RWPE2 (cell line): ENCODE results near the gene EEF2KMT.

Experiments
- ATAC-seq: fragments of 200-7000 bp; cut with Tn5 transposase; 3 replicates; pipeline ENCODE4 v1.9.1; 2021; ENCODE audit warnings: low read depth
- DNase-seq: peaks from one replicate; pipeline ENCODE4 v3.0.0-alpha.2; 2020; ENCODE audit warnings: low spot score
- H3K27ac ChIP-seq: fragments of 450-650 bp; 2 replicates; pipeline ENCODE4 v1.5.1; 2017; ENCODE audit warnings: mild to moderate bottlenecking; ENCODE audit not compliant: poor library complexity, severe bottlenecking
- H3K27me3 ChIP-seq: fragments of 250-450 bp; sonication (Bioruptor Pico); 2 replicates; pipeline ENCODE4 v1.5.1; 2021; ENCODE audit warnings: mild to moderate bottlenecking, moderate library complexity; ENCODE audit not compliant: insufficient read depth, poor library complexity, severe bottlenecking
- H3K36me3 ChIP-seq: fragments of 250-450 bp; sonication (Bioruptor Pico); 2 replicates; pipeline ENCODE4 v1.5.1; 2020; ENCODE audit warnings: low read depth, mild to moderate bottlenecking, moderate library complexity
- H3K4me1 ChIP-seq: fragments of 250-450 bp; sonication (Bioruptor Pico); 2 replicates; pipeline ENCODE4 v1.5.1; 2021; ENCODE audit warnings: mild to moderate bottlenecking, moderate library complexity; ENCODE audit not compliant: insufficient read depth, poor library complexity, severe bottlenecking
- H3K4me3 ChIP-seq: fragments of 250-450 bp; sonication (Bioruptor Pico); 2 replicates; pipeline ENCODE4 v1.5.1; 2021; ENCODE audit warnings: mild to moderate bottlenecking, moderate library complexity; ENCODE audit not compliant: severe bottlenecking
- H3K9me3 ChIP-seq: fragments of 250-450 bp; sonication (Bioruptor Pico); 2 replicates; pipeline ENCODE4 v1.5.1; 2021; ENCODE audit warnings: mild to moderate bottlenecking, moderate library complexity; ENCODE audit not compliant: severe bottlenecking
- TF ChIP-seq, protein P1 (sequence below): fragments of 450-650 bp; IDR thresholded peaks from one replicate; pipeline ENCODE4 v1.5.1; 2017; ENCODE audit warnings: mild to moderate bottlenecking, moderate library complexity; ENCODE audit not compliant: poor library complexity, severe bottlenecking

Gene EEF2KMT

DNA sequence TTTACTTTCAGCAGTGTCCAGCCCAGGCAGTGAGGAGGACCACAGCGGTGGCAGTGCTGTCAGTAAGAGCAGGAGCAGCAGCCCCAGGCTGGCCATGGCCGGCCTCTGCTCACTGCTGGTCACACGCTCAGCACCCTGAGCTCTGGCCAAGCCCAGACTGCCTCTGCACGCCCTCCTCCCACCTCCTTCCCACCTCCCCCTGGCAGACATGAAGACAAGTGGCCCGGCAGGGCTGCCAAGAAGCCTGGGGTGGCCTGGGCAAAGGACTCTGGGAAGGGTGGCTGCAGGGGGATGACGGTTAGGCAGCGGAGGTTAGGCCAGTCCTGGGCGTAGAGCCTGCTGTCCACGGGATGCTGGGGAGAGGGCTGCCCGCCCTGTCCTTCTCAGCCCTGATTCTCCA, 31.8 kb downstream of the EEF2KMT start, which contains the start of gene C16orf89:
Gene C16orf89 (minus strand): TSS at position 144 of the 400 bp plus-strand sequence. CDS start 48 bp downstream, at position 96.
- ATAC-seq: no peak
- TF ChIP-seq, protein P1, sequence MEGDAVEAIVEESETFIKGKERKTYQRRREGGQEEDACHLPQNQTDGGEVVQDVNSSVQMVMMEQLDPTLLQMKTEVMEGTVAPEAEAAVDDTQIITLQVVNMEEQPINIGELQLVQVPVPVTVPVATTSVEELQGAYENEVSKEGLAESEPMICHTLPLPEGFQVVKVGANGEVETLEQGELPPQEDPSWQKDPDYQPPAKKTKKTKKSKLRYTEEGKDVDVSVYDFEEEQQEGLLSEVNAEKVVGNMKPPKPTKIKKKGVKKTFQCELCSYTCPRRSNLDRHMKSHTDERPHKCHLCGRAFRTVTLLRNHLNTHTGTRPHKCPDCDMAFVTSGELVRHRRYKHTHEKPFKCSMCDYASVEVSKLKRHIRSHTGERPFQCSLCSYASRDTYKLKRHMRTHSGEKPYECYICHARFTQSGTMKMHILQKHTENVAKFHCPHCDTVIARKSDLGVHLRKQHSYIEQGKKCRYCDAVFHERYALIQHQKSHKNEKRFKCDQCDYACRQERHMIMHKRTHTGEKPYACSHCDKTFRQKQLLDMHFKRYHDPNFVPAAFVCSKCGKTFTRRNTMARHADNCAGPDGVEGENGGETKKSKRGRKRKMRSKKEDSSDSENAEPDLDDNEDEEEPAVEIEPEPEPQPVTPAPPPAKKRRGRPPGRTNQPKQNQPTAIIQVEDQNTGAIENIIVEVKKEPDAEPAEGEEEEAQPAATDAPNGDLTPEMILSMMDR: no peak
- no peak within 1 kb of the TSS for H3K27ac ChIP-seq
- no peak within 1 kb of the TSS for H3K4me3 ChIP-seq
- H3K4me1 ChIP-seq: no peaks in the 10 kb centered on the region
- no peaks in the 10 kb centered on the region for H3K27me3 ChIP-seq
- DNase-seq: peak; percentile 43
- no peaks in the 10 kb centered on the region for H3K36me3 ChIP-seq
- no peaks in the 10 kb centered on the region for H3K9me3 ChIP-seq

DNA sequence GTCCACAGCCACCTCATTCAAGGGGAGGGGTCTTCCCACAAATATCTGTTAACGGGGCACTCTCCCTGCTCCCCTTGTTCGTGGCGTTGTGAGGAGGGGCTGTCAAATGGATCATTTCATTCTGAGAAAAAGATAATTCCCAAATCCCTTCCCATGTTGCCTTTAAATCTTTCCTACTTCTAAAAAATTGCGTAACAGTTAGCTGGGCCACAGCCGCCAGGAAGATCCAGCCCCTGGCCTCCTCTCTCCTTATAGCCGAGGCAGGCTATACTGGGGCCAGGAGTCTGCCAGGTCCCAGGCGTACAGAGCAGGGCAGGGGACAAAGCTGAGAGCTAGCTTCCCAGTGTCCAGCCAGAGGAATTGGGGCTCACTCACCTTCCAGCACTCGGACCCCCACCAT, 32.3 kb downstream of the EEF2KMT start:
- TF ChIP-seq, protein P1: no peak
- Histone ChIP-seq H3K4me3 (no peak overlapping the region), H3K27ac (no peak overlapping the region), H3K9me3 (no peaks in the 10 kb centered on the region), H3K27me3 (no peaks in the 10 kb centered on the region), H3K36me3 (no peaks in the 10 kb centered on the region), H3K4me1 (no peaks in the 10 kb centered on the region)
- ATAC-seq (no peak), DNase-seq (no peak)

DNA sequence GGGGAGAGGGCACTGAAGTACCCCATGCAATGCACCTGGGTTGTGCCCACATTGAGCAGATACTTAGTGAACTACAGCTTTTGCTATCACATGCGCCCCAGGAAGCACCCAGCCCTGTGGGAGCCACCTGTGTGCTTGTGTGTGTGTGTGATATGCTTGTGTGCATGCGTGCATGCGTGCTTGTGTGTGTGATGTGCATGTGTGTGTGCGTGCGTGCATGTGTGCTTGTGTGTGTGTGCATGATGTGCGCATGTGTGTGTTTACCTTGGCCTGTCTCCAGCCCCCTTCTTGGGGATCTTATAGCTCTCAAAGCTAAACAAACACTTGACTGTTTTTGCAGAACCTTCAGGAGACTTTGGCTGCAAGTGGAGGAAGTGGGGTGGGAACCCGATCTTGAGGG, 32.7 kb downstream of the EEF2KMT start:
- Histone ChIP-seq H3K27ac (no peak overlapping the region), H3K4me1 (no peaks in the 10 kb centered on the region), H3K27me3 (no peaks in the 10 kb centered on the region), H3K4me3 (no peak overlapping the region), H3K36me3 (no peaks in the 10 kb centered on the region), H3K9me3 (no peaks in the 10 kb centered on the region)
- no peak for ATAC-seq
- TF ChIP-seq, protein P1: no peak
- DNase-seq: peak; percentile 34

DNA sequence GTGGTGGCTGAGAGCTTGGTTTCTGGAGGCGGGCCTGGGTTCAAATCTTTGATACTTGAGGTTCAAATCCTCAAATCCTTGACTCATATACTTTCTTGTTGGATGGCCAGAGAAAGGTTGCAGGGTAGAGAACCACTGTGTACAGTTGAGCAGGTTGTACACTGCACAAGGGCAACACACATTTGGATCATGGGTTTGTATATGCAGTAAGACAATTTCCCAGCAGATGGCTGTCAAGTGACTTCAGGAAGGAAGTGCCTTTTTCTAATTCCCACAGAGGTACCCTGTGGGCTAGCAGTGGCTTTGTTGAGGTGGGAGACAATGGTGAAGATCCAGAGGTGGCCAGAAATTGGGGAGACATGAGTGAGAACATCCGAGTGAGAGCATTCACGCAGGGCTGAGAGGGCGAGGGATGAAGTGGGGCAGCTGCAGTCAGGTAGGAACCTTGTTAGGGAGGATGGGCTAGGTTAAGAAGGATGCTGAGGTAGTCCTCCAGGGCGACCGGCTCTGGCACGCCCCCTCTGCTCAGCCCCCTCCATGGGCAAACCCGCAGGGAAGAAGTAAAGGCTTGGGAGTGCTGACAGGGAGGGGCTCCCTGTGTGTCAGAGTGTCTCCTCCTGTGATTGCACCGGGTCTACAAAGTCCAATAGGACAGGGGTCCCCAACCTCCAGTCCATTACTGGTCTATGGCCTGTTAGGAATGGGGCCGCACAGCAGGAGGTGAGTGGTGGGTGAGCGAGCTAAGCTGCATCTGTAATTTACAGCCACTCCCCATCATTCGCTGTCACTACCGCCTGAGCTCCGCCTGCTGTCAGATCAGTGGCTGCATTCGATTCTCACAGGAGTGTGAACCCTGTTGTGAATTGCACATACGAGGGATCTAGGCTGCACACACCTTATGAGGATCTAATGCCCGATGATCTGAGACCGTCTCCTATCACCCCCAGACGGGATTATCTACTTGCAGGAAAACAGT, 34.5 kb downstream of the EEF2KMT start:
- DNase-seq: peak; percentile 36

More for the DNA sequence above, 34.5 kb downstream of the EEF2KMT start:
- ATAC-seq: no peak
- H3K27me3 ChIP-seq: no peaks in the 10 kb centered on the region
- no peak overlapping the region for H3K4me3 ChIP-seq
- H3K36me3 ChIP-seq: no peaks in the 10 kb centered on the region
- H3K9me3 ChIP-seq: no peaks in the 10 kb centered on the region
- TF ChIP-seq, protein P1: no peak
- no peak overlapping the region for H3K27ac ChIP-seq
- no peaks in the 10 kb centered on the region for H3K4me1 ChIP-seq
